HepG2 (cell line): ENCODE data around the gene UEVLD. TPM values are rescaled to one million over a fixed set of nuclear protein-coding genes. Genes with fewer than 3 reads are reported as not detected.

Source experiments
- CENPX ChIP-seq: sonication (generic); formaldehyde crosslinking; IDR thresholded peaks from 2 replicates; pipeline ENCODE4 v1.9.0; 2021; ENCODE audit warnings: mild to moderate bottlenecking, missing genetic modification reagents, moderate library complexity
- MBNL3 ChIP-seq: fragments of 250-450 bp; sonication (Bioruptor Pico); conservative IDR thresholded peaks from 2 replicates; pipeline ENCODE4 v1.8.0; 2022; ENCODE audit warnings: mild to moderate bottlenecking, inconsistent platforms
- MYC ChIP-seq: sonication (generic); formaldehyde crosslinking; IDR thresholded peaks from 2 replicates; pipeline ENCODE4 v1.9.0; 2021; ENCODE audit warnings: missing genetic modification reagents, borderline replicate concordance
- NFE2 ChIP-seq: sonication (generic); formaldehyde crosslinking; IDR thresholded peaks from 2 replicates; pipeline ENCODE4 v1.4.0; 2020; ENCODE audit warnings: missing genetic modification reagents
- PHB2 ChIP-seq: fragments of 450-650 bp; IDR thresholded peaks from 2 replicates; pipeline ENCODE4 v1.6.1; 2018; ENCODE audit not compliant: partially characterized antibody
- ZFY ChIP-seq: sonication (generic); formaldehyde crosslinking; IDR thresholded peaks from 2 replicates; pipeline ENCODE4 v1.4.0; 2020; ENCODE audit warnings: missing genetic modification reagents
- ZFYVE20 ChIP-seq: sonication (generic); formaldehyde crosslinking; IDR thresholded peaks from 2 replicates; pipeline ENCODE4 v1.8.0; 2023; ENCODE audit warnings: low read depth, mild to moderate bottlenecking, moderate library complexity, missing genetic modification reagents, borderline replicate concordance
- ZNF354B ChIP-seq: sonication (generic); formaldehyde crosslinking; IDR thresholded peaks from 2 replicates; pipeline ENCODE4 v1.8.0; 2022; ENCODE audit warnings: mild to moderate bottlenecking, missing genetic modification reagents
- ZNF639 ChIP-seq: conservative IDR thresholded peaks from 2 replicates; pipeline ENCODE4 v1.6.1; 2018; ENCODE audit warnings: missing genetic modification reagents
- ZNF75D ChIP-seq: sonication (generic); formaldehyde crosslinking; IDR thresholded peaks from 2 replicates; pipeline ENCODE4 v1.8.1; 2023; ENCODE audit warnings: missing genetic modification reagents, mild to moderate bottlenecking, borderline replicate concordance
- polyA plus RNA-seq, 8 experiments: library from polyadenylated mRNA; depleted of rRNA in 3 of 8; stranded (reverse) in 7 of 8; unstranded in 1 of 8; fragments of >200 nt; fragmentation: Illumina TruSeq in 4 of 8; extraction: Trizol in 4 of 8; gene quantifications; 2 replicates each; pipeline versions ENCODE4 v1.2.1 to v1.2.3, GENCODE V29; 2011 to 2016; ENCODE audit warnings: low read depth in 4 of 8, missing spikeins in 1 of 8, mixed read lengths in 1 of 8; ENCODE audit not compliant: insufficient read depth in 1 of 8
- total RNA-seq, 5 experiments: library from RNA; depleted of rRNA; stranded (reverse); fragments of >200 nt; fragmentation: Illumina TruSeq; extraction: Trizol; gene quantifications; 2 replicates each; pipeline ENCODE4 v1.2.3, GENCODE V29; 2016; ENCODE audit warnings: low read depth in 1 of 5
- TF ChIP-seq, protein P1 (sequence below): sonication (generic); formaldehyde crosslinking; IDR thresholded peaks from 2 replicates; pipeline ENCODE4 v1.9.0; 2021; ENCODE audit warnings: missing genetic modification reagents, borderline replicate concordance

UEVLD gene
- total and polyA plus RNA-seq, 2 of the 13 experiments (the other 11 are each of a cell fraction or from before 2014, with no cell fraction given) = 5.7 to 13.7 TPM

DNA sequence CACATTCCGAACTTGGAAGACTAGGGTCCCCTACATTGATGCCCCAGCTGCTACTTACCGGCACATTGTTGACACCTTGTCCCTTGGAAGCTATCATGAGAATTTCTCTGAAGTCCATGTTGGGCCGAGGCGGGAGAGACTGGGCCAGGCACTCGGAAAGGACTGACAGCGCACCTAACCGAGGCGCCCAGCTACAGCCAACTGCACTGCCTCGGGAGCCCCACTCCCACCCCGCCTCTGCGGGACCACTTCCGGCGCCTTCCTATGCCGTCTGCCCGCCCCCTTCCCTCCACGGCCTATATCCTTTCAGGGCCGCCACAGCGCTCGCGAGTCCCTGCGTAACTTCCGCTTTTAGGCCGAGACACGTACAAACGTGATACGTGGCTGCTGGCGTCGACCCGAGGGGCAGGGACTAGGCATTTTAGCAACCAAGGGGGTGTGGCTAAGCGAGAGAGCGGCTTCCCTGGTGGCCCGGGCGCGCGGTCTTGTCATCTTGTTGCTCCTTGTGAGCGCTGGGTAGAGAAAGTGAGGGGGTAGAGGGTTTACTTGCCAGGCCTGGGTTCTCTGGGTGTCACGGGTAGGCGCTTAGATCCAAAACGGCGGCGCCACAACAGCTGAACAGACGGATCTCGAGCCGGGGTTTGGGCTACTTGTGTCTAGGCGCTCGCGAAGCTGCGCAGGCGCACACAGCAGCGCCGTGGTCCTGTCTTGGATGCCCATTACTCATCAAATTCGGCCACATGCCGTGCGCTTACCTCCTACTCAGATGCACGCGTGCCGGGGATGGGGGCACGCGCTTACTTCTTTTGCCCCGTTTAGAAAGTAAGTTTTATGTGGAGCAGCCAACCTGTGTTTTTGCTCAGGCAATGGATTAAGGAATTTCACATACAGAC is 45.9 kb upstream of the UEVLD start, which contains the start of gene SPTY2D1 (continued):
- TF ChIP-seq MBNL3 (CRISPR knock-in tag) (no peak), ZFY (peak; percentile 70), ZNF354B (CRISPR knock-in tag) (no peak), NFE2 (CRISPR knock-in tag) (0 out of 2 replicates have a peak, but pooled peaks have one; percentile 65), MYC (peak; percentile 50; the same call in 1 of the 2 replicates), ZNF75D (no peak), CENPX (CRISPR knock-in tag) (no peak), PHB2 (no peak), ZFYVE20 (no peak), ZNF639 (CRISPR knock-in tag) (no peak; the same call in 1 of the 2 replicates)
- TF ChIP-seq, protein P1, sequence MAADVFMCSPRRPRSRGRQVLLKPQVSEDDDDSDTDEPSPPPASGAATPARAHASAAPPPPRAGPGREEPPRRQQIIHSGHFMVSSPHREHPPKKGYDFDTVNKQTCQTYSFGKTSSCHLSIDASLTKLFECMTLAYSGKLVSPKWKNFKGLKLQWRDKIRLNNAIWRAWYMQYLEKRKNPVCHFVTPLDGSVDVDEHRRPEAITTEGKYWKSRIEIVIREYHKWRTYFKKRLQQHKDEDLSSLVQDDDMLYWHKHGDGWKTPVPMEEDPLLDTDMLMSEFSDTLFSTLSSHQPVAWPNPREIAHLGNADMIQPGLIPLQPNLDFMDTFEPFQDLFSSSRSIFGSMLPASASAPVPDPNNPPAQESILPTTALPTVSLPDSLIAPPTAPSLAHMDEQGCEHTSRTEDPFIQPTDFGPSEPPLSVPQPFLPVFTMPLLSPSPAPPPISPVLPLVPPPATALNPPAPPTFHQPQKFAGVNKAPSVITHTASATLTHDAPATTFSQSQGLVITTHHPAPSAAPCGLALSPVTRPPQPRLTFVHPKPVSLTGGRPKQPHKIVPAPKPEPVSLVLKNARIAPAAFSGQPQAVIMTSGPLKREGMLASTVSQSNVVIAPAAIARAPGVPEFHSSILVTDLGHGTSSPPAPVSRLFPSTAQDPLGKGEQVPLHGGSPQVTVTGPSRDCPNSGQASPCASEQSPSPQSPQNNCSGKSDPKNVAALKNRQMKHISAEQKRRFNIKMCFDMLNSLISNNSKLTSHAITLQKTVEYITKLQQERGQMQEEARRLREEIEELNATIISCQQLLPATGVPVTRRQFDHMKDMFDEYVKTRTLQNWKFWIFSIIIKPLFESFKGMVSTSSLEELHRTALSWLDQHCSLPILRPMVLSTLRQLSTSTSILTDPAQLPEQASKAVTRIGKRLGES (CRISPR knock-in tag) = no peak
